ENCODE measurements around the gene CNTNAP1.

CNTNAP1 gene

GRCh38 chr17:42685831-42686230, 3.5 kb downstream of the CNTNAP1 start:
- DNase-seq (ENCODE audit: low spot score) = no peak

DNA sequence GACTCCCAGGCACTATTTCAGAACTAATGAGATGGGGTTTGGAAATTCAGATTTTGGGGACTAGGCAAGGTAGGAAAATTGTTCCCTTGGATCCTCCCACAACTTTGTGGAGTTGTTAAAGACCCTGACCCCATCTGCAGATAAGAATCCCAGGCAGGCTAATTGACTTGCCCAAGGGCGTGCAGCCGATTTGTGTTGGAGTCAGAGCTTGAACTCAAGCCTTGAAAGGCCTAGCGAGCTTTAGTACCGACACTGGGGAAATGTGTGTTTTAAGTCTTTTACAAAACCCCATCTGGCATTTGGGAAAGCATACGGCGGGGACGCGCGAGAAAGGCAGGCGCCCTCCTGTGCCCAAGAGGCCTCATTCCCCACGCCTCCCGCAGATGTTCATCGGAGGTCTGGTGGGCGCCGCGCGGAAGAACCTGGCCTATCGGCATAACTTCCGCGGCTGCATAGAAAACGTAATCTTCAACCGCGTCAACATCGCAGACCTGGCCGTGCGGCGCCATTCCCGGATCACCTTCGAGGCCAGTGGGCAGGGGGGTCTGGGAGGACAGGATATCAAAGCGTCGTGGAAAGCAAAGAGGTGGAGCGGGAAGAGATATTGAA, 4.3 kb downstream of the CNTNAP1 start:
- no peak for DNase-seq (ENCODE audit: low spot score)

DNA sequence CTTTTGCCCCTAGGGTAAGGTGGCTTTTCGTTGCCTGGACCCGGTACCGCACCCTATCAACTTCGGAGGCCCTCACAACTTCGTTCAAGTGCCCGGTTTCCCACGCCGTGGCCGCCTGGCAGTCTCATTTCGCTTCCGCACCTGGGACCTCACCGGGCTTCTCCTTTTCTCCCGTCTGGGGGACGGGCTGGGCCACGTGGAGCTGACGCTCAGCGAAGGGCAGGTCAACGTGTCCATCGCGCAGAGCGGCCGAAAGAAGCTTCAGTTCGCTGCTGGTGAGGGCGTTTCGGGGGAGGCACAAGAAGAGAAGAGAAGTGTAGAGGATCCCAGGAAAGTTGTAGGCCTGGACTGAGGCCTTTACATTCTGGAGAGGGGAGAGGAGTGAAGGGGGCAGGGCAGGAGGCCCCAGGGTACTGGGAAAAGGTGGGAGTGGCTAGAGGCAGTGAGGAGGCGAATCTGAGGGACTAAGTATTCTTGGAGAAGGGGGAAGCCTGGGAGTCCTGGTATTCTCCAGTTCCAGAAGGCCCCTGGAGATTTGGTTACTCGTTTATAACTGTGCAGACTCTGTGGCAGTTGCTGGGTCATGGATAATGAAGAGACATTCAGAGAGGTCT, 5.5 kb downstream of the CNTNAP1 start:
- DNase-seq (ENCODE audit: low spot score) = no peak

- no peak for DNase-seq (ENCODE audit: low spot score)
These were observed 8.3 kb downstream of the CNTNAP1 start for GRCh38 chr17:42690596-42690995.

- no peak for DNase-seq (ENCODE audit: low spot score)
These were observed 8.8 kb downstream of the CNTNAP1 start for GRCh38 chr17:42691021-42691545.

GRCh38 chr17:42692489-42692888, 10.2 kb downstream of the CNTNAP1 start:
- no peak for DNase-seq (ENCODE audit: low spot score)

- no peak for DNase-seq (ENCODE audit: low spot score)
These were observed 12.2 kb downstream of the CNTNAP1 start for GRCh38 chr17:42694524-42694923.

DNA sequence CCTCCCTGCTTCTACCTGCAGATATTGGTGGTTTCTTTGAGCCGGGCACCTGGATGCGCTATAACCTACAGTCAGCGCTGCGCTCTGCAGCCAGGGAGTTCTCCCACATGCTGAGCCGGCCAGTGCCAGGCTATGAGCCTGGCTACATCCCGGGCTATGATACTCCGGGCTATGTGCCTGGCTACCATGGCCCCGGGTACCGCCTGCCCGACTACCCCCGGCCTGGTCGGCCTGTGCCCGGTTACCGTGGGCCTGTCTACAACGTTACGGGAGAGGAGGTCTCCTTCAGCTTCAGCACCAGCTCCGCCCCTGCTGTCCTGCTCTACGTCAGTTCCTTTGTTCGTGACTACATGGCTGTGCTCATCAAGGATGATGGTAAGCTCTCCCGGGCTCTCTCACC, 13.2 kb downstream of the CNTNAP1 start:
- DNase-seq (ENCODE audit: low spot score) = no peak

DNA sequence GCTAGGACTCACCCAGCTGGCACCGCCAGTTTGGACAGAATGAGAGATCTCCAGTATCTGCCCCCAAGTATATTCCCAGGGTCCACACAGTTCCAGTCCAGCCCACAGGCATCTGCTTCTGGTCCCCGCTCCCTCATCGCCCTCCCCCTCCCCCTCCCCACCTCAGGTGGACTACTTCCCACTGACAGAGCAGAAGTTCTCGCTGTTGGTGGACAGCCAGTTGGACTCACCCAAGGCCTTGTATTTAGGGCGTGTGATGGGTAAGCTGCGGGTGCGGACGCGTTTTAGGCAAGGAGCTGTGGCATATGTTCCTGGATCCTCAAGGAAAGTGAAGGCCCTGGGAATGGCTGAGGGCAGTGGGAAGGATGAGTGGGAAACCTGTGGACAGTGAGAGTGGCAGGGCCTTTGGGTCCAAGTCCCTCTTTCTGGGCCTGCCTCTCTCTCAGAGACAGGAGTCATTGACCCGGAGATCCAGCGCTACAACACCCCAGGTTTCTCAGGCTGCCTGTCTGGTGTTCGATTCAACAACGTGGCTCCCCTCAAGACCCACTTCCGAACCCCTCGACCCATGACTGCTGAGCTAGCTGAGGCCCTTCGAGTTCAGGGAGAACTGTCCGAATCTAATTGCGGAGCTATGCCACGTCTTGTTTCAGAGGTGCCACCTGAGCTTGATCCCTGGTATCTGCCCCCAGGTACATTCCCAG, 14.9 kb downstream of the CNTNAP1 start:
- no peak for DNase-seq (ENCODE audit: low spot score)

GRCh38 chr17:42698736-42699414, 16.5 kb downstream of the CNTNAP1 start:
- no peak for DNase-seq (ENCODE audit: low spot score)

GRCh38 chr17:42699415-42699740, 17.0 kb downstream of the CNTNAP1 start:
- DNase-seq (ENCODE audit: low spot score) = no peak

DNA sequence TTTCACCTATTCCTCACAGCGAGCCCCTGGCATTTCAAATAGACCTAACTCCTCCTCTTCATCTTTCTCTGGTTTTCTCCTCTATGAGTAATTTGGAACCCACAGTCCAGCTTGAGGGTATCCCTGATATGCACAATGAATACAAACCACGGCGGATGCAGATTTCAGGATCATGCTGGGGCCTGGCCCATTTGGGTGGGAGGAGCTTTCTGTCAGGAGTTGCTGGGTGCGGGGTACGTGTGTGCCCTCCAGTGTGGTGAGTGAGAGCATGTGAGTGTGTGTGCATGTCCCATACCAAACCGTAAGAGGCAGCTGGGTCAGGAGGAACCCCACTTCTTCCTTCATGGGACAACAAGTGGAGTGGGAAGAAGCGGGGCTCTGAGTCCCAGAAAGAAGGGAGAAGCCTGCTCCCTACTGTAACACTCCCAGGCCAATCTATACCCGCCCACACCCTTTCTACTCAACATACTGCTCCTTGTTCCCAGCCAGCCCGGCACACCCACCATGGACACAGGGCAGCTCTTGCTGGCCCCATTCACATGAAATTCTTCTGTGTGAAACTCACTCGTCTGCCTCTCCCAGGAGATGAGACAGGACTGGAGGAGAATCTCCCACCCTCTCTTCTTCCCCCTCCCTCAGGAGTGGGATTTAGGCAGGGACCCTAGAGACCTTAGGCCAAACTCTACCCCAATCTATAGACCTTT, 18.4 kb downstream of the CNTNAP1 start:
- no peak for DNase-seq (ENCODE audit: low spot score)

- DNase-seq (ENCODE audit: low spot score) = no peak
These were observed 20.1 kb downstream of the CNTNAP1 start for GRCh38 chr17:42702446-42702845.

DNA sequence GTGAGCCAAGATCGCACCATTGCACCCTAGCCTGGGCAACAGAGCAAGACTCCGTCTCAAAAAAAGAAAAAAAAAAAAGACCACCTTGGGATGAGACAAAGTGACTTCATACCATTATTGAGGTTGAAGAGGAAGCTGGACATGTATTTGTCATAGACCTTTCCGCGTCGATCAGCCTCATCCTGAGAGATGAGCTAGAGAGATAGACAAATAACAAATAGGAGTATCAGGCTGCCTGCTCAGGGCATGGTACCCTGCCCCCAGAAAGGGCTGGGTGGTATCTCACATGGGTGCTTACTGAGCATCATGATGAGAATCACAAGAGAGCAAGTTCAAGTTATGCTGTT, 22.1 kb downstream of the CNTNAP1 start:
- DNase-seq (ENCODE audit: low spot score) = no peak

DNA sequence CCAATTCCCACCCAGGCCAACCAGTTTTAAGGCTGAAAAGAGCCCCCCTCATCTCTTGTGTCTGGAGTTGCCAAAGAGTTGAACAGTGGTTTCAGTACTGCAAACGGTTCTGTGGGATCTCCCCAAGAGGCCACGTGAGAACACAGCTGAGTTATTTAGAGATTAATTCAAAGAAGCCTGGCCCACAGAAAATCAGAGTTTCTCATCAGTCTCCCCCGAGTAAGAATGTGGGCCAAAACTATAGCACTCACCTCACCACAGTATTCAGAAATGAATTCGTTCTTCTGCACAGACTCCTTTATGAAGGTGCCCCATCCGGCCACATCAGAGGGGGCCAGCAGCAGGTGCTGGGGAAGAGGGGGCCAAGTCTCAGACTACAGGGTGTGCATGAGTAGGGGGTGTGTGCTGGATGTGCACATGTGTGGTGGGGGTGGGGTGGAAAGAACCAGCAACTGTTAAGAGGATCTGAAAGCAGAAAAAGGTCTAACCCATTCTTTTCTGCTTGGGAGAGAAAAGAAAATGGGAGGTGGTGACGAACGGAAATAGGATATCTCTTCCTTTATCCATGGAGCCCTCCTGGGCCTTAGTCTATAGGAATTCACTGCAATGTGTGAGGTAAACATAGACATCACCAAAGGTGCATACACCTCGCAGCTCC, 22.6 kb downstream of the CNTNAP1 start:
- DNase-seq (ENCODE audit: low spot score) = no peak

GRCh38 chr17:42706732-42707131, 24.4 kb downstream of the CNTNAP1 start:
- no peak for DNase-seq (ENCODE audit: low spot score)

DNA sequence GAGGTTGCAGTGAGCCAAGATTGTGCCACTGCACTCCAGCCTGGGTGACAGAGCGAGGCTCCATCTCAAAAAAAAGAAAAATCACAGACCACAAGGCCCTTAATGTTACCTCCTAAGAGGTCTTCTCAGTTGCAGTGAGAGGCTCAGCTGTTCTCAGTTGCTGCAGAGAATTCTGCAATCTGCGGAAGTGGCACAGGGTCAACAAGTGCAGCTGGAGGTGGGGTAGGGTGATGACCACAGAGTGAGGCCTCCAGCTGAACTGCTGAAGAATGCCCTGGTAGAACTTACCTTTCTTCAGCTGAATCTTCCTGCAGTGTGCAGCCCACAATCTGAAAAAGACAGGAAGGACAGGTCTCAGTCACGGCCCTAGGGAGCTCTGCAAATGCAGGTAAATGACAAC, 26.3 kb downstream of the CNTNAP1 start:
- DNase-seq (ENCODE audit: low spot score) = no peak

DNA sequence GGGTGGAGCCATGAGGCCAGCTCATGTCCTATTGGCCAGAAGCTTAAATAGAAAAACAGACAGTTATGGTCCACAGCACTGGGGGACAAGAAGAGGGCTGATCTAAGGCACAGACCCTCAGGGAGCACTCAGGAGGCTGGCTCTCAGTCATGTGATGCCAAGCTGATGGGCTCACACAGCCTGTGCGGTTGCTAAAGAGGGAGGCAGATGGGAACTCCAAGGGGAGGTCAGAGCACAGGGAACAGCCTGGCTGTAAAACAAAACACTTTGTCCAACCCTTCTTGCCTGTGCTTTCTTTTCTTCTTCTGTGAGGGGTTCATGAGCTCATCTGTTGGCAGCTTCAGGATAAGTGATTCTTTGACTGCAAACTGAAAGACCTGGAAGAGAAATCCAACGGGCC, 27.2 kb downstream of the CNTNAP1 start:
- DNase-seq (ENCODE audit: low spot score) = no peak

DNA sequence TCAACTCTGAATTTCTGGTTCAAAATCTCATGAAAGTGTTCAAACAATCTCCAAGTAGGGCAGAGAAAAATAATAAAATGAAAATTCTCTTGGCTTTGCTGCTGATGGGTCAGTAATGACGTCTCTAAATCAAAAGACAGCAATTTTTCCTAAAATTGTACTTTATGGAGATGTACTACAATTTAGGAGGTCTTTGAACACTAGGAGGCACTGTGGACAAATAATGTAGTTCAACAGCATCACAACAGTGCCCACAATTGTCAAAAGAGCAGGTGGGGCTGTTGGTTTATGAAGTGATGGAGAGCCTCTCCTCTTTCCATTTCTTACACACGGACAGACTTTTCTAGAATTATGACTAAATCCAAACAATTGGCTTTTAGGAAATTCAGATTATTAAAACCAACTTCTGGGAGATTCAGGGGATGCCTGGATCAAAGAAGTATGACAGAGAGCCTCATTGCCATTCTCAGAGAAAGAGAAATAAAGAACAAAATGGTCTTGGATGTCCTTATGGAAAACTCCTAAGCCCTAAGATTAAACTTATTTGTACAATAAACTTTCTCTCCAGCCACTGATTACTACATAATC, 38.8 kb downstream of the CNTNAP1 start:
- peak; percentile 68 for DNase-seq (ENCODE audit: low spot score)

DNA sequence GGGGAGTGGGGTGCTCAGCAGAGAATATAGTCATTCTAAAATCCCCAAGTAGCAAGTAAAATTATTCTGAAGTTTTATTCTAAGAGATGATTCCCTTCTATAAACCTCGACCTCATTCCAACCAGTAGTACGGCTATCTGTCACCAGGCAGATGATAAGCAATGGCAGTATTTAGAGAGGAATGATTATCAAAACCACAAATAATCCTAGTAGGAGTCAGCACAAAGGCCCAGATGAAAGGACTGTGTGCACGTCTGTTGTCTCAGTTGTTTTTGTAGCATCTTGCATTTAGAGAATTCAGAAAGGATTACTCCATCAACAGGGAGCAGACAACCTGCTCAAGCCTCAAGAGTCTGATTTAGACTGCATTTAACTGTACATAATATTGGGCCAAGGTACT, 41.3 kb downstream of the CNTNAP1 start:
- no peak for DNase-seq (ENCODE audit: low spot score)

DNA sequence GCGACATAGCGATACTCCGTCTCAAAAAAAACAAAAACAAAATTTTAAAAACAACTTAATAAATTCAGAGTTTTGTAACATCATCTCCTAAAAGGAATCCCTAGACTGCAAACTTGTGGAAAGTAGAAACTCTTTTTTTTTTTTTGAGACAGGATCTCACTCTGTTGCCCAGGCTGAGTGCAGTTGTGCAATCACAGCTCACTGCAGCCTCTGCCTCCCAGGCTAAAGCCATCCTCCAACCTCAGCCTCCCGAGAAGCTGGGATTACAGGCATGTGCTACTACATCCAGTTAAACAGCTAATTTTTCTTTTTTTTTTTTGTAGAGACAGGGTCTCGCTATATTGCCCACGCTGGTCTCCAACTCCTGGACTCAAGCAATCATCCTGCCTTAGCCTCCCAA, 42.8 kb downstream of the CNTNAP1 start:
- no peak for DNase-seq (ENCODE audit: low spot score)

DNA sequence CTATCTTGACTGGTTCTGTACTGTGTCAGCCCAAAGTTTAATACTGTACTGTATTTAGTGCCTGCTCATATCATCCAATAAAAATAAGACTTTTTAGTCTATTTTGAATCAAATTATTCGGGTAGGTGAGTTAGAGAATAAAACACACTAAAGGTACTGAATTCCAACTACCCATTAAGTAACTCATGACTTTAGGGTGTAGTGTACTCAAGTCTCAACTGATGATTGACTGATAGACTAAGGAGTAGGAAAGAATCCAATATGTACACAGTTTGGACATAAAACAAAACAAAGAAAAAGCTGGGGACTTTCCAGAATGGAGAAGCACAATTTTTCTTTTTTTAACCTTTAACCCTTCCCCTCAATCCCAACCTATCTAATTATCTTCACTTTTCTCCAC, 58.4 kb downstream of the CNTNAP1 start:
- no peak for DNase-seq (ENCODE audit: low spot score)

Measured in COLO829 (cell line).